Memory B cell (primary cell): ENCODE data around the gene HOXB5.

Source experiments
- ATAC-seq: fragments of 150-1000 bp; cut with Tn5 transposase; 2 replicates; pipeline ENCODE4 v1.10.0; 2021; ENCODE audit warnings: low read depth, mild to moderate bottlenecking, moderate library complexity
- DNase-seq, 2 donors: peaks; one replicate each; pipeline ENCODE4 v3.0.0; 2022; ENCODE audit warnings: low spot score in 2 of 2
- H3K27ac Mint-ChIP-seq: one replicate; pipeline ENCODE4 v1.8.0; 2022; ENCODE audit warnings: mild to moderate bottlenecking, moderate library complexity, mixed read lengths
- H3K27me3 Mint-ChIP-seq: one replicate; pipeline ENCODE4 v1.8.0; 2022; ENCODE audit warnings: mixed read lengths
- H3K36me3 Mint-ChIP-seq: one replicate; pipeline ENCODE4 v1.8.0; 2022; ENCODE audit warnings: mild to moderate bottlenecking, mixed read lengths
- H3K4me1 Mint-ChIP-seq: one replicate; pipeline ENCODE4 v1.8.0; 2022; ENCODE audit warnings: mixed read lengths
- H3K4me3 Mint-ChIP-seq: one replicate; pipeline ENCODE4 v1.8.0; 2022; ENCODE audit warnings: mild to moderate bottlenecking, moderate library complexity, mixed read lengths
- H3K9me3 Mint-ChIP-seq: one replicate; pipeline ENCODE4 v1.8.0; 2022; ENCODE audit warnings: mixed read lengths

Gene HOXB5

DNA sequence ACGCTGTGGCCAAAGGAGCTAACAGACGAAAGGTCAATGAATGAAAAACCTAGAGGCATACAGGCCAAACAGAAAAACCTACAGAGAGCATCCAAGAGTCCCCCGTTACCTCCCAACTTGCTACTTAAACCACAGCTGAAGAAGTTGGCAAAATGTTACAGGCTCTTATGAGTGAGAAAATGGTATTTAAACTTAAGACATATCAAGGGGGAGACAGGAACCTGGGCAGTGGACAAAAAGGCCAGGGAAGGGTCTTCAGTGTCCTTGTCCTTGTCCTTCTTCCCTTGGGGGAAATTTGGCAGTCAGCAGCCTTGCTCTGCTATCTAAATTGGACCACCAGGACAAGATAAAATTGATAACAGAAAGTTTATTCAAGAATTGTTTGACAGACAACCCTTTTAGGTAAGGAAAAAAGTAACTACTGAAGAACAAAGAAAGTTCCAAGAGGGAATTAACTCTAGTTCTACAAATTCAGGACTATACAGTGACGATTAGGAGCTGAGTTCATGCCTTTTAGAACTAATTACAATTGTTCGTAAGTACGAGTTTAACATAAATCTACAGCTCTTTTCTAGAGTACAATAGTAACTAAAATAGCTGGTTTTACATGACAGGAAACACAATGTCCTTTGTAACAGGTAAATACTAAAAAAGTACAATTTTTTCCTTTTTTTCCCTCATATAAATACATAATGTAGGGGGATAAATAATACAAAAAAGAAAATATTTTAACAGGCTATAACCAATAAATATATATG lies 44.9 kb downstream of the HOXB5 start:
- ATAC-seq: no peak
- peaks cover 2% of the 10 kb centered on the region for H3K4me1 Mint-ChIP-seq
- DNase-seq: no peak
- no peaks in the 10 kb centered on the region for H3K9me3 Mint-ChIP-seq
- H3K36me3 Mint-ChIP-seq: peaks cover under 1% of the 10 kb centered on the region
- H3K27ac Mint-ChIP-seq: no peak overlapping the region
- H3K27me3 Mint-ChIP-seq: peaks cover 16% of the 10 kb centered on the region
- no peak overlapping the region for H3K4me3 Mint-ChIP-seq

- Mint-ChIP-seq H3K36me3 (no peaks in the 10 kb centered on the region), H3K4me3 (no peak overlapping the region), H3K4me1 (peaks cover 5% of the 10 kb centered on the region), H3K27ac (no peak overlapping the region), H3K9me3 (no peaks in the 10 kb centered on the region), H3K27me3 (peaks cover 17% of the 10 kb centered on the region)
- ATAC-seq (no peak), DNase-seq (no peak)
Observed at GRCh38 chr17:48547808-48548522, 45.6 kb downstream of the HOXB5 start.

DNA sequence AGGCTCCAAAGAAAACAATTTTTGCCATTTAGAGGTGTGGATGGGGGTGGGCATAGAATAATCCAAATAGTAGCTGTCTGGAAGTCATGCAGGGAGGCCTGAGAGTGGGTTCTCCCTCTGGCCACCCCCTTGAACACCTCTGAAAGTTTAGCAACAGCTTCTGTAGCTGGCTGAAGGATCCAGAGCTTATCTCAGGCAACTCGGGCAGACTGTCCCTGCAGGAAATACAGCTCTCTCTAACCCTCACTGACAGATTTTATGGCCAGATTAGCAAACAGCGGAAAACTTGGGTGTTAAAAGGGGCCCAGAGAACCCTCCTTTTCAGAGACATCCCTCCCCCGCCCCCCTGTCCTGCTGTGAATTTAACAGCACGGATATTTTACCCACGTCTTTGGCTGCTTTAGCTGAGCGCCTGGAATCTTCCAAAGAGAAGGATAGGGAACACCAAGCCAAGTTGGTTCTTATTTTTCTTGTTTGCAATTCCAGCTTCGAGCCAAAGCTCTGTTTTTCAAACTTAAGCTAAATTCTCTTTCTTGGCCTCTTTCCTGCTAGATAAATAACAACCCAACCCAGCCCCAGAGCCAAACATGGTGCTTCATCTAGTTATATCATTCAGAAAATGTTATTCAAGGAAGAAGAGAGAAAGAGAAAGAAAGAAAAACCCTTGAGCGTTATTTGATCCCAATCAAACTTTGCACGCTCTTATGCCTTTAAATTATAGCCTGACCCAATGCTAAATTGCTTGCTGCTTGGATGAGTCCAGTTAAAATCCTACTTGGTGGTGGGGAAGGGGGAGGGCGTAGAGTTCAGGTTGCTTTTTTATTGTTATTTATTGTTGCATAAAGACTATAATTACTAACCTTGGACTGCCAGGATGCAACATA lies 46.4 kb downstream of the HOXB5 start:
- H3K4me1 Mint-ChIP-seq: peaks cover 8% of the 10 kb centered on the region
- H3K4me3 Mint-ChIP-seq: no peak overlapping the region
- H3K36me3 Mint-ChIP-seq: no peaks in the 10 kb centered on the region
- no peak overlapping the region for H3K27ac Mint-ChIP-seq
- no peaks in the 10 kb centered on the region for H3K9me3 Mint-ChIP-seq
- peaks cover 21% of the 10 kb centered on the region for H3K27me3 Mint-ChIP-seq
- ATAC-seq: no peak
- DNase-seq: no peak

DNA sequence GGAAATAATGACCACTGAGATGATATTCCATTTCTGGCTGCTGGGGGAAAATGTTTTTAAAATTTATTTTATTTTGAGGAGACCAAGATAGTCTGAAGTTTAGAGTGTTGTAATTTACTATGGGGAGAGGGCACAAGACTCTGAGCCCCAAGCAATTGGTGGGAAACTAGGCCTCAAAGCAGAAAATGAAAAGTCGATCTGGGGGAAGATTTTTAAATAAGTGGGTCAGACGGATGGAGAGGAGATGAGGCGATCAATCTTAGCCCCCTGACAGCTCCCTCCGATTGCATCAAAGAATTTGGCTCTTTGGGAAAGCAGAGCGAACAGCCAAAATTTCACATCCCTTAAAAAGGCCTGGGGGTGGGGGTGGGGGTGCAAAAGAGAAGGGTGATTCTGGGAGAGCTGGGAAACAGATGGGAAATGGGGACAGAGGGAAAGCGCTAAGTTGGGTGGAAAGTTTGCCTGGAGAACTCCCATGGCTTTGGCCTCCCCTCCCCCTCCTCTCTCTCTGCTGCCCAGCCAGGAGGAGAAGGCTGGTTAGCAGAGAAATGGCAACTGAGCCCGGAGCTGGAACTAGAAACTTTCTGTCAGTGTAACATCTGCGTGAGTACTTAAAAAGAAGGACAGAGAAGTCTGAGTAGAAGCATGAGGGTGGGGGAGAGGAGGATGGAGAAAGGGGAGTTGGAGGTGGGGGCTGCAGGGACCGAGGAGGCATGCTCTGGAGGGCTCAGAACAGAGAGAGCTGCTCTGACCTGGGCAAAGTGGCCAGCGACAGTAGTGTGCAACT lies 47.2 kb downstream of the HOXB5 start:
- H3K9me3 Mint-ChIP-seq: no peaks in the 10 kb centered on the region
- no peaks in the 10 kb centered on the region for H3K36me3 Mint-ChIP-seq
- no peak for ATAC-seq
- DNase-seq: no peak
- H3K27me3 Mint-ChIP-seq: peaks cover 26% of the 10 kb centered on the region
- no peak overlapping the region for H3K27ac Mint-ChIP-seq
- H3K4me1 Mint-ChIP-seq: peaks cover 14% of the 10 kb centered on the region
- H3K4me3 Mint-ChIP-seq: no peak overlapping the region

GRCh38 chr17:48545539-48545938 lies 48.0 kb downstream of the HOXB5 start:
- H3K36me3 Mint-ChIP-seq: no peaks in the 10 kb centered on the region
- H3K27ac Mint-ChIP-seq: no peak overlapping the region
- H3K9me3 Mint-ChIP-seq: no peaks in the 10 kb centered on the region
- H3K4me1 Mint-ChIP-seq: peaks cover 14% of the 10 kb centered on the region
- ATAC-seq: no peak
- no peak for DNase-seq
- peaks cover 28% of the 10 kb centered on the region for H3K27me3 Mint-ChIP-seq
- no peak overlapping the region for H3K4me3 Mint-ChIP-seq

DNA sequence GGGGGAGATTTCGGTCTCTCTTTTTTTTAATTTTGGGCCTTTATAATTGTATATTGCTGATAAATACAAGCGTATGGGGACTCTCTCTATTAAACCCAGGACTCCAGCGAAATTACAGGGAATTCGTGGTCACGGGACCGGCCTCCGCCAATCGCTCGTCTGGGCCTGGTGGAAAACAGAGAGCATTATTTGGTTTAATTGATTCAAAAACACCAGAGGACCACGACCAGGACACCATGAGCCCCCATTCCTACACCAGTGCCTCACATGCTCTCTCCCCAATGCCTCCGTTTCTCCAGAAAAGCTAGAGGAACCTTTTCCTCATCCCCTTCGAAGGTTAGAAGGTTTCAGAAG lies 48.6 kb downstream of the HOXB5 start, which contains the start of gene HOXB2:
TSS of gene HOXB2 (minus strand) at position 88 of the 354 bp plus-strand sequence. CDS start 198 bp downstream, outside the sequence.
- Mint-ChIP-seq H3K4me1 (peaks cover 14% of the 10 kb centered on the region), H3K9me3 (no peaks in the 10 kb centered on the region), H3K27ac (peak within 1 kb of the TSS; percentile 40), H3K36me3 (no peaks in the 10 kb centered on the region), H3K27me3 (peaks cover 27% of the 10 kb centered on the region), H3K4me3 (peak within 1 kb of the TSS; percentile 82)
- ATAC-seq (no peak), DNase-seq (no peak)

GRCh38 chr17:48544349-48545021 lies 49.1 kb downstream of the HOXB5 start:
- H3K36me3 Mint-ChIP-seq: no peaks in the 10 kb centered on the region
- H3K27ac Mint-ChIP-seq: peak overlapping the region; percentile 40
- H3K4me3 Mint-ChIP-seq: peak overlapping the region; percentile 82
- peaks cover 14% of the 10 kb centered on the region for H3K4me1 Mint-ChIP-seq
- H3K9me3 Mint-ChIP-seq: no peaks in the 10 kb centered on the region
- no peak for DNase-seq
- ATAC-seq: no peak
- peaks cover 29% of the 10 kb centered on the region for H3K27me3 Mint-ChIP-seq

- no peak for ATAC-seq
- Mint-ChIP-seq H3K4me1 (peaks cover 14% of the 10 kb centered on the region), H3K36me3 (no peaks in the 10 kb centered on the region), H3K27me3 (peaks cover 29% of the 10 kb centered on the region), H3K9me3 (no peaks in the 10 kb centered on the region), H3K27ac (peak overlapping the region; percentile 40), H3K4me3 (peak overlapping the region; percentile 82)
- DNase-seq: no peak
Observed at GRCh38 chr17:48543854-48544348, 49.7 kb downstream of the HOXB5 start.

DNA sequence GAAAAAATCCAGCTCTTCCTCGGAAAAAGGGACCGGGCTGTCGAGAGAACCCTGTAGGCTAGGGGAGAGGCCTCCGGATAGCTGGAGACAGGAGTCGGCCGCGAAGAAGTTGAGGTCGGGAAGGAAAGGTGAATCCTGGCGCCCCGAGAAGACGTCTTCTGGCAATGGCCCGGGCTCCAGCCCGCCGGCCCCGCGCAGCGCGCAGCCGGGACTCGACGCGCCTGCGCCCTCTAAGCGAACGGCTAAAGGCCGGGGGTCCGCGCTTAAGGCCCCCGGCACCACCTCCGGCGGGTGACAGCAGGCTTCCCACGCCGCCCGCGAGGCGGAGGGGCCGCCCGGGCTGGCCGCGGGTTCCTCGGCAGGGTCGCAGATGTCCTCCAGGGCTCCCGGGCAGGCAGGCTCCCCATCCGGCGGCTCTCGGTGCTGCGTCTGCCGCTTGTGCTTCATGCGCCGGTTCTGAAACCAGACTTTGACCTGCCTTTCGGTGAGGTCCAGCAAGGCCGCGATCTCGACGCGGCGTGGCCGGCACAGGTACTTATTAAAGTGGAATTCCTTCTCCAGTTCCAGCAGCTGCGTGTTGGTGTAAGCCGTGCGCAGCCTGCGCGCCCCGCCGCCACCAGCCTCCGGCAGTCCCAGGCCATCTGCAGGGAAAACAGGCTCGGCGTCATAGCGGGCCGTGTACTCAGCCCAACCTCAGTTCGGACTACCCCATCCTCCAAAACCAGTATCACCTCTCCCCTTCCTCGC lies 50.3 kb downstream of the HOXB5 start:
- H3K4me3 Mint-ChIP-seq: peak overlapping the region; percentile 82
- peaks cover 14% of the 10 kb centered on the region for H3K4me1 Mint-ChIP-seq
- no peaks in the 10 kb centered on the region for H3K36me3 Mint-ChIP-seq
- ATAC-seq (peak; percentile 67), DNase-seq (peak; percentile 38 to 65)
- no peak overlapping the region for H3K27ac Mint-ChIP-seq
- H3K27me3 Mint-ChIP-seq: peaks cover 29% of the 10 kb centered on the region
- no peaks in the 10 kb centered on the region for H3K9me3 Mint-ChIP-seq

DNA sequence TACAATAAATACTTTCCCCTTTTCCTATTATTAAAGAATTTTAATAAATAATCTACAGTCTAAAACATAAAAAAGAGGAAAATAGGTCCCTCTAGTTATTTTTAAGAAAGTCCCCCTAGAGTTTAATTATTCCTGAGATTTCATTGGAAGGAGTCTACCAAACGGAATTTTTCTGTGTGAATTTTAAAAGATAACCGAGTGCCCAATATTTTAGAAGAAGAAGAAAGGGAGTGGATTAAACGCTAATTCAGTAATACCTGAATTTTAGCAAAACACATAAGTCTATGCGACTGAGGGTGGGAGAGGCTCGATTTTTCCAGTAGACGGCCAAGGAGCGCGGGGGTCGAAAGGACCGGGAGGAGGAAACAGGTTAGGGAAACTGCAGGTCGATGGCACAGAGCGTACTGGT lies 50.9 kb downstream of the HOXB5 start:
- H3K27me3 Mint-ChIP-seq: peaks cover 27% of the 10 kb centered on the region
- H3K9me3 Mint-ChIP-seq: no peaks in the 10 kb centered on the region
- H3K4me3 Mint-ChIP-seq: peak overlapping the region; percentile 81
- DNase-seq (no peak), ATAC-seq (no peak)
- H3K27ac Mint-ChIP-seq: no peak overlapping the region
- peaks cover 14% of the 10 kb centered on the region for H3K4me1 Mint-ChIP-seq
- H3K36me3 Mint-ChIP-seq: no peaks in the 10 kb centered on the region

GRCh38 chr17:48542114-48542656 lies 51.4 kb downstream of the HOXB5 start:
- Mint-ChIP-seq H3K27me3 (peaks cover 29% of the 10 kb centered on the region), H3K27ac (peak overlapping the region; percentile 78), H3K9me3 (no peaks in the 10 kb centered on the region), H3K4me1 (peaks cover 14% of the 10 kb centered on the region), H3K4me3 (peak overlapping the region; percentile 84), H3K36me3 (no peaks in the 10 kb centered on the region)
- no peak for DNase-seq
- no peak for ATAC-seq

- Mint-ChIP-seq H3K27me3 (peaks cover 31% of the 10 kb centered on the region), H3K4me3 (peak overlapping the region; percentile 84), H3K36me3 (no peaks in the 10 kb centered on the region), H3K27ac (peak overlapping the region; percentile 78), H3K9me3 (no peaks in the 10 kb centered on the region), H3K4me1 (peaks cover 14% of the 10 kb centered on the region)
- ATAC-seq (no peak), DNase-seq (no peak)
Observed at GRCh38 chr17:48541577-48542113, 51.9 kb downstream of the HOXB5 start.
